GM04504 (cell line): ENCODE measurements around the gene PIGW.

ENCODE experiments used
- DNase-seq: peaks from one replicate; pipeline ENCODE4 v3.0.0-alpha.2; 2012; ENCODE audit warnings: low read depth

Gene PIGW

DNA sequence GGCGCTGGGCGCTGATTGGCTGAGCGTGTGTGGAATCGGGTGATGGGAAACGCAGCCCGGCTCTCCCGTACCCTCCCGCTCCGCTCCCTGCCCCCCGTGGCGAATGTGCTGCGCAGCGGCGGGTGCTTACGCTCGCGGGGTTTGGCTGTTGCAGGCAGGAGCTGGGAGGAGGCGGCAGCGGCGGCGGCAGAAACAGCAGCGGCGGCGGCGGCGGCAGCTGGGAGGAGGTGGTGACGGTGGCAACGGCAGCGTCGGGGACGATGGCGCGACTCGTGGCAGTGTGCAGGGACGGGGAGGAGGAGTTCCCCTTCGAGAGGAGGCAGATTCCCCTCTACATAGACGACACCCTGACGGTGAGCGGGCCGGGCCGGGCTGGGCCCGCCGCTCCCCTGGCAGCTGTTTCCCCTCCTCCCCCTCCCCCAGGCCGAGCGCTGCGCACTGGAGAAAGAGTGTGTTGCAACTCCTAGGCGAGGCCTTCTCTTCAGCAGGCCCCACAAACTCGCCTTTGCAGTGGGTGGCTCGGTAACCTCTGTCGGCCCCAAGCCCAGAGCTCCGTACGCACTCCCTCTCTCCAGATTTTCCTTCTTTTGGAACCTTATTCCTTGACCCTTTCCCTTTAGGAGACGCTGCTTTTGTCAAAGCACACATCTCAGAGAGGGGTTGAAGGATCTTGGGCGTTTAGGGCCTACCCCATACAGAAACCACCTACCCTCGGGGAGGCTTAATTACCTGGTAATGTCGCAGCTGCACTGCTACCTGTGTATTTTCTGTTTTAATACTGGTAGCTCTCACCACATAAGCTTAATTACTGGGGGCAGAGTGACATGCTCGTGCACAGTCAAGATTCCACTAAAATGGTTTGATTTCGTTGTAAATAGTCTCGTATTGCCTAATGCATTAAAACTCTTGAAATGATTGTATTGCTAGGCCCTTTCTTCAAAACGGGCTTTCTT lies 11.0 kb downstream of the PIGW start:
- peak; percentile 95 for DNase-seq

DNA sequence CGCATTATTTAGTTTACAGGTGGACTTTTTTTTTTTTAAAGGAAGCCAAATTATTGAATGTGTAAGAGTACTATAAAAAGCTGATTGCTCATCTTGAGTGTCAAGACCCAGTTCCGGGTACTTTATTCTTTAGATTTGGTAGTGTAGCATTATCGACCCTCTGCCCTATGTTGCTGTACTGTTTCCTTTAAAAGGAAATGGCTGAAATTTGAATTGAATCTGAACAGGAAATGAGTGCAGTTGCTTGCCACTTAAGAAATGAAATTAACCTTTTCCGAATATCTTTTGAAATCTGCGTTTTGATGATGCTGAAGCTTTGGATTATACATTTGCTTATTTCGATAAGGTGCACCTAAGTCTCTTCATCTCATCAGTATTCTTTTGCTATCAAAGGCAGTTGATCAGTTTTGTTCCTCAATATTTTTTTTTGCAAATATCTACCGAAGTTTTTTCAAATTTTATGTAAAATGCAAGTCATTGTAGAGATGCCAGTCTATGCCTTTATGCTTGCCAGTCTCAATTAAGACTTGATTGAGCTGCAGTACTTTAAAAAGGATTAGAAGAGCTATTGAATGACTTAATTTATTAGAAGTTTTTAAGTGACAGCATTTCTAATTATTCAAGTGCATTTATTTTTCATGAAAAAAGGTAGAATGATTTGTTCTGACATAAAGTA lies 11.8 kb downstream of the PIGW start:
- DNase-seq, result no peak

DNA sequence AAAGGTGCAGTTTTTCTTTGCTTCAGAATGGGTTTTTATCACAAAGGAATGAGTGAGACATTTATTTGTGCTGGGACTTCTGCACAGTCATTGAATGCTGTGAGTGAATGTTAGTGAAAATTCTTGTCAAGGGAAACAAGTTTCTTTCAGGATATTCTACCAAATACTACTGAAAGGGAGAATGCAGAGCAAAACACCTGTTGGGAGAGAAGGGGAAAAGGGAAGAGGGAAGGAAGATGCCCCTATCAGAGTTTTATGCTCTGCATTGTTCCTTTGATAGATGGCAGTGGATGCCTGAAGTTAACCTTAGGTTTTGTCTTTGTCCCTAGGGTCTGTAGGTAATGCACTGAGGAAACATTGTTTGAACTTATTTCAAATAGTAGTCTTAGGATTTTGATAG lies 13.0 kb downstream of the PIGW start:
- DNase-seq, result no peak

DNA sequence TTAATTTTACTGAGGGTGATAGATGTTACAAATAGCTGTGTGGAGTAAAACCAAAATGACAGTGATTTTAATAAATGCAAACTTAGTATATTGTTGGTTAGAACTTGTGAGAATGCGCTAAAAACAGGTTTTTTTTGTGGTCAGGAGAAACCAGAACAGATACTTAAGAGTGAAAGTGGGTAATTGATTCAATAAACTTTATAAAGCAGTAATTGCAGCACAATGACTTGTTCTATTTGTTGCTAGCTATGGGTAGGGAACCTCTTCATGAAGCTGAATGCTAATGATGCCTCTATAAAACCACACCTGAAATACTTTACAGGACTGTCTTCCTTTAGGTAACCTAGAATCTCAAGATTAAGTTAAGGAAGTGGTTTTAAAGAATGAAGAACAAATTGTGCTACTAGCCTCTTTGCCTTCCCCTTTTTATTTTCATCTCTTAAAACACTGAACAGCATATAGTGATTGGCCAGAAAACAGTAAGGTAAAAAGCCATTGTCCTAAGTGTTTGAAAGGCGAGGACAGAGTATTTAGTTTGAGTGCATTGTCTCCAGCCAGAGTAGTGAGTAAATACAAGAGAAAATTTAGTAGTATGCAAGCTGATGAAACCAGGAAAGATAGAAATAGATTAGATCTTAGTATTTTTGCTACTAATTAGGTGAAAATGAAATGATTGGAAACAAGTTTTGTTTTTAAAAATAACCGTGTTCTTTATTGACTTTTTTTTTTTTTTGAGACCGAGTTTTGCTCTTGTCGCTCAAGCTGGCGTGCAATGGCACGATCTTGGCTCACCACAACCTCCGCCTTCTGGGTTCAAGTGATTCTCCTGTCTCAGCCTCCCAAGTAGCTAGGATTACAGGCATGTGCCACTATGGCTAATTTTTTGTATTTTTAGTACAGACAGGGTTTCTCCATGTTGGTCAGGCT lies 16.0 kb downstream of the PIGW start:
- no peak for DNase-seq

DNA sequence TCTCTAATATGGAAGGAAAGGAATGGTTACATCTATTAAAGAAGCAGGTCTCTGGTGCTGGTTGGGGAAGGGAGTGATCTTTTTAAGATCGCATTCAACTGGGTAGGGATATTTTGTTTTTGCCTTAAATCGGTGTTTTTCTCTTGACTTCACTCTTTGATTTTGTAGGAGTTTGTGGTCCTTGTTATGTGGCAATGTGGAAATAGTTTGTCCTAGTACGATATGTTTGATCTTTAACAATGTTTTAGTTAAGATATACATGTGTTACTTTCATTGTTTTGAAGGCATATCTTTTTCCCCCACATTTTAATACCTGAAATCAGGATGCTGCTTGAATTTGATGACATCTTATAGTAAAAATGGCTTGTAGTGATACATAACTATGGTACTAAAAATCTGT lies 18.7 kb downstream of the PIGW start:
- no peak for DNase-seq

DNA sequence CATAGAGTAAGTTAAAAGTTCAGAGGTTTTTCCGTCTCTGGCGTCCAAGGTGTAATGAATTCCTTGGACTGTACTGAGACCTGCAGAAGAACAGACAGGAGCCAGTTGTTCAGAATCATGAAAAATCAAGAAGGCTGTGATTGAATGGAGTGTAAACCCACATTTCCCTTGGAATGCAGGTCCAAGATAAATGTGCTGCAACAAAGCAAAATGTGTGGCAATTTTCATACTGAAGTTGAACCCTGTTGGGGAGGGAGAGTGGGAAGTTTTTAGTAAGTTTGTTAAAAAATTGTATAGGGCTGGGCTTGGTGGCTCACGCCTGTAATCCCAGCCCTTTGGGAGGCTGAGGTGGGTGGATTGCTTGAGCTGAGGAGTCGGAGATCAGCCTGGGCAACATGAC lies 31.3 kb downstream of the PIGW start:
- DNase-seq, result no peak

DNA sequence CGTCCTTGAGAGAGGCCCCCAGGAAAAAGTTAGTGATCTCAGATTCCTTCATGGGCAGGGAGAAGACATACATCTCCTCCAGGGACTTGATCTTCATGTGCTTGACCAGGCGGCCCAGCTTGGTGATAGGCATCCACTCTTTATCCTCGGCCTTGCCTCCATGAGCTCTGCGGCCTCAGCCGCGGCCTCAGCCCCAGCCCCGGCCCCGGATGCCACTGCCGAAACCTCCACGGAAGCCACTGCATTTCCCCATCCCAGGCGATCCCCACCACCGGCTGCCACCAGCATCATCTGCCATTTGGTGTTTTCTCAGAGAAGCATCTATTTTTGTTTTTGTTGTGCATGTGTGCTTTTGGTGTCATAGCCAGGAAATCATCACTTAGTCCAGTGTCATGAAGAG lies 40.2 kb downstream of the PIGW start:
- DNase-seq, result no peak

DNA sequence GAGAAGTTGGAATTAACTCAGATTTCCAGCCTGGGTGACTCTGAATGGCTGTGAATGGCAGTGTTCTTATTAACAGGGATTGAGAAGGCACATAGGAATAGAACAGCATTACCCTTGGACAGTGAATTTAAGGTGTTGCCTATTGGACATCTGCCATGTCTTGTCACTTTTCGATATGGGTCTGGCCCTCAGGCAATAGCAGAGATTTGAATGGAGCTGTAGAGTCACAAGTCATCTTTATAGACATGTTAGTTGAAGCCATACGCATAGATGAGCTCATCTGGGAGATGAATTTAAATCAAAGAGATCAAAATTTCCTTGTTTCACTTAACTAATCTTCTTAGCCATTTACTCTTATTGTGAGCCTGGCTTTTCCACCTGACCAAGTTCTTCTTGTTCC lies 42.0 kb downstream of the PIGW start:
- DNase-seq, result no peak

DNA sequence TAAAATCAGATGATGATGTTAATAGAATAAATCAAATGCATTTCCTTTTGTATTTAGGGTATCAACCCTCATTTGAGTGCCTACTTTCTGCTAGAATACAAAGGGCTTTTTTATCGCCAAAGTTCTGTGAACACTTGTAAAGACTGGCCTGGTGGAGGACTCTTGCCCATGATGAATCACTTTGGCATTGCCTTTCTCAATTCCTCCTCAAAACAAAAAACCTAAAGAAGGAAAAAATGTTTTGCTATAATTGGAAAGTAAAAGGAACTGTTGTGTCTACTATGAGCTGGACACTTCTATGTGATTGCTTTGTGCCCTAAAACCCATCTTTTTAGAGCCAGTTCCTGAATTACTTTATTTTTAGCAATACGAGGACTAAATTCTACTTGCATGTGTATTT lies 43.9 kb downstream of the PIGW start:
- DNase-seq, result no peak

DNA sequence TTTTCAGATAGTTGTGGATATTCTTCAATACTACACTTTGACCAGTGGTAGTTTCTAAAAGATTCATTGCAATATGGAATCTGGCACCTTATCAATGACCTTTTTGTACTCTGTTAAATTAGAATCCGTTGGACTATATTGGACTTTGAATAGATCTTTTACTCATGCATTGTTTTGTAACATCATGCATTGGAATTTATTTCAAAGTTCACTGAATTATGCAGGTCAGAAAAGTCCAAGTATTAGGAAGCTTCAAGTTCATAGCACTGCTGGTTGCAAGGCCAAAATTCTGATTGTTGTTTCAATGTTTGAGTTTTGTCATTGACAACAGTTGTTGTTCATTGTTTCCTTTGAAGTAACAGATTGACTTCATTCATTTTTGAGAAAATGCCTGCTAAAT lies 49.0 kb downstream of the PIGW start:
- no peak for DNase-seq

DNA sequence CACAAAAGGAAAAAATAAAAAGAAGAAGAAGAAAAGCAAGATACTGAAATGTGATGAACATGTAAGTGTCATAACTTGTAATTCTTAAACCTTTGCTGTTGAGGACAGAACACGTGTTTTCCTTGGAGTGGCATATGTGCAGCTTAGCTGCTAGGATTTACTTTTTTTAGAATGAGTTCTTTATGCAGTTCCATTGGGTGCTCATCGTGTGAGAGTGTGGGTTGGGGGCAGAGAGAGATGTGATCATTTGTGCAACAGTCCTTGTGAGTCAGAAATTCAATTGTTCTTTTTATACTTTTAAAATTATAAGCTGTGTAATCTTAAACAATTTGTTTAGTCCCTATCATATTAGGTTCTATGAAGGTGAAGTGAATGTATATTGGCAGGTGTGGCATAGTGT lies 51.4 kb downstream of the PIGW start:
- no peak for DNase-seq
